Hepatocyte (in vitro differentiated cells): ENCODE results near the gene RPS6KA5.

Experiments used
- CTCF ChIP-seq: fragments of 200-600 bp; sonication (generic); IDR thresholded peaks from 2 replicates; pipeline ENCODE4 v1.5.1; 2016; ENCODE audit warnings: antibody characterized with exemption, mild to moderate bottlenecking; ENCODE audit not compliant: poor library complexity
- EZH2phosphoT487 ChIP-seq: fragments of 200-600 bp; sonication (generic); IDR thresholded peaks from one replicate; pipeline ENCODE4 v1.6.1; 2018; ENCODE audit warnings: antibody characterized with exemption, mild to moderate bottlenecking, low read depth, moderate library complexity; ENCODE audit not compliant: unreplicated experiment, severe bottlenecking

DNA sequence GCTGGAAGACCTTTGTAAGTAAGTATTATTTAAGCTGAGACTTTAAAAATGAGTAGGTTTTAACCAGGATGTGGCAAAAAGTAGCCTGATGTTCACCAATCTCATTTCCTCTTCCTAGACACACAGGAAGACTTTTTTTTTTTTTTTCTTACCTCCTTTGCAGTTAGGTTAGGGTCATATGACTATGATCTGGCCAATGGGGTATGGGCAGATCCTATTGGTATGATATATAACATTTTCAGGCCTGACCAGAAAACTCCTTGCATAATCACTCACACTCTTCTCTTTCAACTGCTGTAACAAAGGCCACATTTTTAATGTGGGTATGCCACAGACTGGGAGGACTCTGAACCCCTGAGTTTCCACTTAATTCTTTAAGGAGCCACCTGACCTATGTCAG, 2.7 kb upstream of the RPS6KA5 start:
- TF ChIP-seq CTCF, result no peak
- TF ChIP-seq EZH2phosphoT487, result no peak
